HG02943 (cell line): Measurements from ENCODE around the gene MAPK8.

Experiments used
- ATAC-seq: cut with Tn5 transposase; IDR thresholded peaks from one replicate; pipeline ENCODE4 v1.9.1; 2021; ENCODE audit warnings: mild to moderate bottlenecking, low read depth, moderate library complexity; ENCODE audit not compliant: unreplicated experiment

Gene MAPK8

GRCh38 chr10:48290286-48290685 is 16.2 kb upstream of the MAPK8 start:
- ATAC-seq: no peak

- no peak for ATAC-seq
Measured at GRCh38 chr10:48291190-48291589, 15.3 kb upstream of the MAPK8 start.

- ATAC-seq: no peak
Measured at GRCh38 chr10:48292616-48293015, 13.9 kb upstream of the MAPK8 start.

GRCh38 chr10:48294431-48294830 is 12.0 kb upstream of the MAPK8 start:
- no peak for ATAC-seq

- no peak for ATAC-seq
Measured at GRCh38 chr10:48296576-48297098, 9.8 kb upstream of the MAPK8 start.

GRCh38 chr10:48299066-48299465 is 7.4 kb upstream of the MAPK8 start:
- ATAC-seq: no peak

GRCh38 chr10:48299692-48300091 is 6.8 kb upstream of the MAPK8 start:
- no peak for ATAC-seq

GRCh38 chr10:48300556-48300955 is 5.9 kb upstream of the MAPK8 start:
- ATAC-seq: no peak

- no peak for ATAC-seq
Measured at GRCh38 chr10:48302515-48303476, 3.7 kb upstream of the MAPK8 start.

- ATAC-seq: no peak
Measured at GRCh38 chr10:48305905-48306264, 592 bp upstream of the MAPK8 start.

GRCh38 chr10:48306870-48307710 is 613 bp downstream of the MAPK8 start:
- ATAC-seq: peak; percentile 36

GRCh38 chr10:48307711-48308018 is 1.2 kb downstream of the MAPK8 start:
- no peak for ATAC-seq

- ATAC-seq: no peak
Measured at GRCh38 chr10:48309711-48310226, 3.3 kb downstream of the MAPK8 start.

- no peak for ATAC-seq
Measured at GRCh38 chr10:48314107-48314506, 7.6 kb downstream of the MAPK8 start.

GRCh38 chr10:48316236-48316635 is 9.8 kb downstream of the MAPK8 start:
- no peak for ATAC-seq

- ATAC-seq: no peak
Measured at GRCh38 chr10:48317321-48317990, 11.0 kb downstream of the MAPK8 start.

- no peak for ATAC-seq
Measured at GRCh38 chr10:48322017-48322416, 15.5 kb downstream of the MAPK8 start.

GRCh38 chr10:48324580-48324979 is 18.1 kb downstream of the MAPK8 start:
- ATAC-seq: no peak

- no peak for ATAC-seq
Measured at GRCh38 chr10:48330269-48330668, 23.8 kb downstream of the MAPK8 start.

- ATAC-seq: no peak
Measured at GRCh38 chr10:48331436-48331835, 25.0 kb downstream of the MAPK8 start.
